Inferior parietal cortex (tissue), 1 donor: Measurements from ENCODE around the gene SOS1.
A peak's percentile ranks its signal among the peaks of the same experiment; 100 is the strongest.
"Not testable (repeated sequence)": the region's sequence is repeated elsewhere in the genome, so short reads cannot be mapped to it uniquely, and the experiment has no call there.

Experiments
- DNase-seq: peaks from one replicate; pipeline ENCODE4 v3.0.0-alpha.2; 2016; ENCODE audit errors: extremely low spot score

Gene SOS1

GRCh38 chr2:39120771-39121522, at the start of gene SOS1:
Gene SOS1 (minus strand): TSS chr2:39121051. CDS start chr2:39120422, 629 bp downstream.
- DNase-seq, result peak; percentile 92

- DNase-seq, result no peak
Measured at GRCh38 chr2:39164089-39164488, 43.2 kb upstream of the SOS1 start.

- DNase-seq, result no peak
Measured at GRCh38 chr2:39160982-39161381, 40.1 kb upstream of the SOS1 start.

- no peak for DNase-seq
Measured at GRCh38 chr2:39159283-39159682, 38.4 kb upstream of the SOS1 start.

- no peak for DNase-seq
Measured at GRCh38 chr2:39158351-39158750, 37.5 kb upstream of the SOS1 start.

- DNase-seq, result no peak
Measured at GRCh38 chr2:39156846-39157245, 36.0 kb upstream of the SOS1 start.

GRCh38 chr2:39156107-39156506, 35.3 kb upstream of the SOS1 start:
- no peak for DNase-seq

- not testable (repeated sequence) for DNase-seq
Measured at GRCh38 chr2:39155573-39155972, 34.7 kb upstream of the SOS1 start.

- no peak for DNase-seq
Measured at GRCh38 chr2:39154944-39155343, 34.1 kb upstream of the SOS1 start.

- no peak for DNase-seq
Measured at GRCh38 chr2:39153312-39153711, 32.5 kb upstream of the SOS1 start.

GRCh38 chr2:39152504-39152903, 31.7 kb upstream of the SOS1 start:
- no peak for DNase-seq

GRCh38 chr2:39150890-39151497, 30.1 kb upstream of the SOS1 start:
- no peak for DNase-seq

GRCh38 chr2:39150102-39150562, 29.3 kb upstream of the SOS1 start:
- DNase-seq, result no peak

GRCh38 chr2:39146630-39147029, 25.8 kb upstream of the SOS1 start:
- DNase-seq, result no peak

- DNase-seq, result no peak
Measured at GRCh38 chr2:39145906-39146421, 25.1 kb upstream of the SOS1 start.

- no peak for DNase-seq
Measured at GRCh38 chr2:39144416-39144815, 23.6 kb upstream of the SOS1 start.

GRCh38 chr2:39142904-39143605, 22.2 kb upstream of the SOS1 start:
- no peak for DNase-seq

GRCh38 chr2:39141334-39142271, 20.8 kb upstream of the SOS1 start:
- no peak for DNase-seq

GRCh38 chr2:39140948-39141333, 20.1 kb upstream of the SOS1 start:
- not testable (repeated sequence) for DNase-seq

- no peak for DNase-seq
Measured at GRCh38 chr2:39140322-39140847, 19.5 kb upstream of the SOS1 start.
